ENCODE data around the gene GATAD2A.
"Not testable (repeated sequence)": the region's sequence is repeated elsewhere in the genome, so short reads cannot be mapped to it uniquely, and the experiment has no call there.

The GATAD2A gene

DNA sequence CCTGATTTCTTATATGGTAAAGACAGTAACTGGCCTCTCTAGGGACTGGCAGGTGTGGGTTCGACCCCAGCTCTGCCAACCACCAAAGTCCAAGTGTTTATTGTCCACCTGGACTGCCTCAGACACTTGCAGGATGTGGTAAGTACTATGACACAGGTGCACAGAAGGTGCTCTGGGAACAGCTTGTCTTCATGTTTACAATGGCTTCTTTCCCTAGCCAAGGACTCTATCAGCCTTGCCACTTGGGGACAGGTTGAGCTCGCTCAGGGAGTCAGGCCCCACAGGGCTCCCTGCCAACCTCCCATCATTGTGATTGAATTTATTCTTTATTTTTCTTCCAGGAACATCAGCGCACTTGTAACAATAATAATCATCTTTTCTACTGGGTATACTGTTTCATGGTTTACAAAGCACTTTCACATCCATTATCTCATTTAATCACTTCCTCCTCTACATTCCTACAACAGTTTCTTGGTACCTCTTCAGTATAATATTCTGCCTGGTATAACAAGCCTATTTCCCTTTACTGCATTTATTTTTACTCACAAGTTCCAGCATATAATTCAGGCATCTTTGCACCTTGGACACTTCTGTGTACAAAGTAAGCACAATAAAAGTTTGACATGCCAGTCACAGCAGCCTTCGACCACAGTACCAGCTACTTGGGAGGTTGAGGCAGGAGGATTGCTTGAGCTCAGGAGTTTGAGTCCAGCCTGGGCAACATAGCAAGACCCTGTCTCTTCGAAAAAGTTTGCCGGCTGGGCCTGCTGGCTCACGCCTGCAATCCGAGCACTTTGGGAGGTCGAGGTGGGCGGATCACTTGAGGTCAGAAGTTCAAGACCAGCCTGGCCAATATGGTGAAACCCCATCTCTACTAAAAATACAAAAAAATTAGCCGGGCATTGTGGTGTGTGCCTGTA, 24.2 kb upstream of the GATAD2A start:
- no peak overlapping the region for H3K4me3 Mint-ChIP-seq
- CTCF ChIA-PET: interaction anchor here (1.7 kb wide), 1 partner anchor 109 kb away, joined by 3 read pairs; no protein-coding TSS in a partner anchor
- H3K4me1 Mint-ChIP-seq: peaks cover 15% of the 10 kb centered on the region
- no peak overlapping the region for H3K27ac Mint-ChIP-seq
- DNase-seq: no peak
- H3K36me3 Mint-ChIP-seq: peaks cover under 1% of the 10 kb centered on the region
- no peaks in the 10 kb centered on the region for H3K9me3 Mint-ChIP-seq
- peaks cover 17% of the 10 kb centered on the region for H3K27me3 Mint-ChIP-seq

DNA sequence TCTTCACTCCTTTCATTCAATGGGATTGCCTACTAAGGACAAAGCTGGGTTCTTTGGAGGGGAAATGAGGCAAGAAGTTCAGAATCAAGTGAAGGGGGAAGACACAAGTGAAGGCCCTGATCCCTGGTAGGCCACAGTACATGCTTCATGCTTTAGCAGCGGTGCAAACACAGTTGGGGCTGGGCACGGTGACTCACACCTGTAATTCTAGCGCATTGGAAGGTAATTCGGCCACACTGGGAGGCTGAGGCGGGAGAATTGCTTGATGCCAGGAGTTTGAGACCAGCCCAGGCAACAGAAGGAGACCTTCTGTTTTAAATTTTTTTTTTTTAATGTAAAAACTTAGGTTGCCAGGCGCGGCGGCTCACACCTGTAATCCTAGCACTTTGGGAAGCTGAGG, 23.4 kb upstream of the GATAD2A start:
- peaks cover 2% of the 10 kb centered on the region for H3K36me3 Mint-ChIP-seq
- H3K27me3 Mint-ChIP-seq: peaks cover 14% of the 10 kb centered on the region
- no peak for DNase-seq
- H3K4me1 Mint-ChIP-seq: peaks cover 20% of the 10 kb centered on the region
- no peaks in the 10 kb centered on the region for H3K9me3 Mint-ChIP-seq
- CTCF ChIA-PET: no interaction called here
- H3K27ac Mint-ChIP-seq: no peak overlapping the region
- H3K4me3 Mint-ChIP-seq: no peak overlapping the region

DNA sequence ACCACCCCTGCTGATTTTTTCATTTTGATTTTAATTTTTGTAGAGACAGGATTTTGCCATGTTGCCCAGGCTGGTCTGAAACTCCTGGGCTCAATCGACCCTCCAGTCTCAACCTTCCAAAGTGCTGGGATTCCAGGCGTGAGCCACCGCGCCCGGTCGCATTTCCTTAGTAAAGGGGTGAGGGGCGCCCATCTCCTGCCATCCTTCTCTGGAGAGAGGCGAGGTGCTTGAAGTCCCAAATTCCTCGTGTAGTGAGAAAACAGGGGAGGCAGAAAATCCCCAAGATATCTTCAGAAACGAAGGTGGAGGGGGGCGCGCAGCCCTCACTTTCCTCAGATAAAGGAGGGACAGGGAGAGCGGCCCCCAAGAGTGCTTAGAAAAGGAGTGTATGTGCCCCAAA, 21.0 kb upstream of the GATAD2A start:
- no peaks in the 10 kb centered on the region for H3K9me3 Mint-ChIP-seq
- no peak overlapping the region for H3K27ac Mint-ChIP-seq
- peaks cover 8% of the 10 kb centered on the region for H3K27me3 Mint-ChIP-seq
- H3K4me3 Mint-ChIP-seq: peak overlapping the region; percentile 86
- peaks cover 44% of the 10 kb centered on the region for H3K4me1 Mint-ChIP-seq
- CTCF ChIA-PET: interaction anchor here (1.1 to 1.9 kb wide), 2 partner anchors 20 to 106 kb away, joined by 3 to 11 read pairs; no protein-coding TSS in a partner anchor
- no peak for DNase-seq
- H3K36me3 Mint-ChIP-seq: peaks cover 22% of the 10 kb centered on the region

DNA sequence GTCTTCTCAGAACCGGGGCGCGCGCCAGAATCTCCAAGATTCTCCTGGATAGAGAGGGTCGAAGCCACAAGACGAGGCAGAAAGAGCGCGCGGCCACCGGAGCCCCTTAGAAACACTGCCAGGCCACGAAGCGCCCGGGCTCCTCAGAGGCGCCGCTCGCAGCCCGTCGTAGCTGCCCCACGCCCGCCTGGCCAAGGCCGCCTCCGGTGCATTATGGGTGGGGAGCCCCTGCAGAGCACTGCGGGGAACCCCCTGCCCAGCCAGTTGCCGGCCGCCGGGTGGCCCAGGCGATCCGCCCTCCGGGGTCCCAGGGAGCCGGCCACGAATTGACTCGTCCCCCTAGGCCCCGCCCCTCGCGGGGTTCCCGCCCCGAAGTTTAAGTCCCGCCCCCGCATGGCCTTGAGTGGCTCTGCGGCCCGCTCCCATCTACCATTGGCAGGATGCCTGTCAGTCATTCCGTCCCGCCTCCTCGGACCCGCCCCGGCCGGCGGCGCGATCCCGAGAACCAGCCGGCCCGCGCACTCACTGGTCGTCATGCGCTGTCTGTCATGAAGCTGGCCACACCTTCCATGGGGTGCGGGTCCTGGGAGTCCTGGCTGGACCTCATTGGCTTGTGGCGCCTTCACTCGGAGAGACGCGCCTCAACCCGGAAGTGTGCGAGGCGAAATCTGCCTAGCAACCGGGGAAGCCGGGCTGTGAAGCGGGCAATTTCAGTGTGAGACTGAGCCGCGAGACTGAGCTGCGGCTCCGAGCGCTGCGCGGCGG, 20.2 kb upstream of the GATAD2A start:
- H3K27me3 Mint-ChIP-seq: peaks cover 6% of the 10 kb centered on the region
- CTCF ChIA-PET: interaction anchor here (0.8 to 1.9 kb wide), 2 partner anchors 105 to 107 kb away, joined by 3 to 11 read pairs; no protein-coding TSS in a partner anchor
- no peaks in the 10 kb centered on the region for H3K9me3 Mint-ChIP-seq
- peak; percentile 100 for DNase-seq
- H3K36me3 Mint-ChIP-seq: peaks cover 26% of the 10 kb centered on the region
- peaks cover 51% of the 10 kb centered on the region for H3K4me1 Mint-ChIP-seq
- peak overlapping the region; percentile 86 for H3K4me3 Mint-ChIP-seq
- peak overlapping the region; percentile 94 for H3K27ac Mint-ChIP-seq

DNA sequence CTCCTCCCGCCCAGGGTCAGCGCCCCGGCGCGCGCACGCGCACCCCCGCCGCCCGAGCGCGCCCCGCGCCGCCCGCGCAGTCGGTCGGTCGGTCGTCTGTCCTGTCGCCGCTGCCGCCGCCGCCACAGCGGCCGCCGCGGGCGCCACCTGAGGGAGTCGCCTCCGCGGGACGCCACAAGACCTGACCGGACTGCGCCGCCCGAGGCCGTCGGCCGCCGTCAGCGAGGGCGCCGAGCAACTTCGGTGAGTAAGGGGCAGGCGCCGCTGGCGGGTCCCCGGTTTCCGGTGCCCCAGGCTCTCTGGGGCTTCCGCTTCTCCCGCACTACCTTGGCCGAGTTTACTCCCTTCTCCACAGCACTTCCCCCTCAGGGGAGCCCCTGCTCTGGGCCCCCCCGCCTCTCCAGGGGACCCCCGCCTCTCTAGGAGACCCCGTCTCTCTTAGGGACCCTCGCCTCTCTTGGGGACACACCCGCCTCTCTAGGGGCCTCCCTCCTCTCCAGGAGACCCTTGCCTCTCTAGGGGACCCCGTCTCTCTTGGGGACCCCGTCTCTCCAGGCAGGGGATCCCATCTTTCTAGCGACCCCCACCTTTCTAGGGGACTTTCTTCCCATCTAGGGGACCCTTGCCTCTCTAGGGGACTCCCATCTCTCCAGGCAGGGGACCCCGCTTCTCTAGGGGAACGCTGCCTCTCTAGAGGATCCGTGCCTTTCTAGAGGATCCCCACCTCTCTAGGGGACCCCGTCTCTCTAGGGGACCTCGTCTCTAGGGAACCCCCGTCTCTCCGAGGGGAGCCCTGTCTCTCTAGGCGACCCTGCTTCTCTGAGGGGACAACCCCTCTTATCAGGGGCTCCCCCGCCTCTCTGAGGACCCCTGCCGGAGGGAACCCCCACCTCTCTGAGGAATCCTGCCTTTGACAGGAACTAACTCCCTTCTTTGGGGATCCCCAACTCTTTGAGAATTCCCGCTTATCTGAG, 19.3 kb upstream of the GATAD2A start:
- Mint-ChIP-seq H3K27ac (peak overlapping the region; percentile 95), H3K4me1 (peaks cover 57% of the 10 kb centered on the region), H3K27me3 (peaks cover 5% of the 10 kb centered on the region), H3K4me3 (peak overlapping the region; percentile 94), H3K9me3 (no peaks in the 10 kb centered on the region), H3K36me3 (peaks cover 29% of the 10 kb centered on the region)
- peak; percentile 74 for DNase-seq
- CTCF ChIA-PET: interaction anchor here (0.8 to 1.9 kb wide), 2 partner anchors 105 to 107 kb away, joined by 3 to 11 read pairs; no protein-coding TSS in a partner anchor

DNA sequence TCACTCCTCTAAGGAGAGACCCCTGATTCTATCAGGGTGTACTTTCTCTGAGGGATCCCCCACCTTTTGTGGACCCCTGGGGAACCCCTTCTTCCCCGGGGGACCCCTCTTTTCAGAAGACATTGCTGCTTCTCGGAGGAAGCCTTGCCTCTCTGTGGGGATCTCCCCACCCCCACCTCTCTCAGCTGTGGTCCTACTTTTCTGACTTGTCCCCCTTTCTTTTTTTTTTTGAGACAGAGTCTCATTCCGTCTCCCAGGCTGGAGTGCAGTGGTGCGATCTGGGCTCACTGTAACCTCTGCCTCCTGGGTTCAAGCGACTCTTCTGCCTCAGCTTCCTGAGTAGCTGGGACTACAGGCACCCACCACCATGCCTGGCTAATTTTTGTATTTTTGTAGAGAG, 18.4 kb upstream of the GATAD2A start:
- Mint-ChIP-seq H3K27ac (peak overlapping the region; percentile 95), H3K4me3 (peak overlapping the region; percentile 94), H3K36me3 (peaks cover 31% of the 10 kb centered on the region), H3K27me3 (peaks cover 5% of the 10 kb centered on the region), H3K4me1 (peaks cover 63% of the 10 kb centered on the region), H3K9me3 (no peaks in the 10 kb centered on the region)
- CTCF ChIA-PET: interaction anchor here (0.7 kb wide), 1 partner anchor 63 kb away, joined by 3 read pairs; no protein-coding TSS in a partner anchor
- no peak for DNase-seq

DNA sequence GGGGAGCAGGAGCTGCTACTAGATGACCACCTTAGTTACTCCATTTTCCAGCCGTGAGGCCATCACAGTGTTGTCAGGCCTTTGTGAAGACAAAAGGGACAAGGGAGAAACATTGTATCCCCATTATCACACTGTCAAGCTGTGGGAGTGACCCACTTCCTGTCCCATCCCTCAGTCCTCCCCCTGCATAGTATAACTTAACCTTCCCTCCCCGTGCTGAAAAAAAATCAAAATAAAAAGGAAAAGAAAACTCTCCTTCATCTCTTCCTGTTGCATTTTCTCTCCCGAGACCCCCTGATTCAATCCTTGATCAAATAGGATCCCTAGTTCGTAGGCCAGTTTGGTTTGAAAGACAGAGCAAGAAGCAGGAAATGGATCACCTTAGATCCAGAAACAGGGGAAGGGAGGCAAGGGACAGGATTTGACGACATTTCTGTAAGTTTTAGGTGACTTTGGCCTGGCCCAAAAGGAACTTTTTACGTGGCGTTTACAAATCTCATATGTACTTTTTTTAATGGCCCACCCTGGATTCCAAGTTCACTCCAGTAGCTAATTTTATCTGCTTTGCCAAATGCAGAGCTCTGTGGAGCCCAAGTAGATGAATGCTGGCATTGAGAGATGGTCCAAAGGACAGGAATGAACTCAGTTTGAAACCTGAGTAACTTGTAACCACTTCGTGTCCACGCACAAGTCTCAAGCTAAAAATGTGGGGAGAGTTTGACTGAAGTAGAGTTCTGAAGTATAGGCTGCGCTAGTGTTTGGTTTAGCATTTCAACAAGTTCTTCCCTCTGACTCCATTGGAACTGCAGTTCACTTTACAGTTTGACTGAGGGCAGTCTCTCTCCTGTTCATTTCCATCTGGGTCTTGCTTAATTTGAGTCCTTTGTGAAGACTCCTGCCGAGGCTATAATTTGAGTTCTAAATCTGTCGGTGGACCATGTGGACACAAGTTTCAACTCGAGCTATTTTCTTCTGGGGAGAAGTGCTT, 16.6 kb upstream of the GATAD2A start:
- Mint-ChIP-seq H3K4me3 (peak overlapping the region; percentile 94), H3K27me3 (no peaks in the 10 kb centered on the region), H3K27ac (peak overlapping the region; percentile 60), H3K4me1 (peaks cover 74% of the 10 kb centered on the region), H3K36me3 (peaks cover 33% of the 10 kb centered on the region), H3K9me3 (no peaks in the 10 kb centered on the region)
- CTCF ChIA-PET: no interaction called here
- DNase-seq: no peak

DNA sequence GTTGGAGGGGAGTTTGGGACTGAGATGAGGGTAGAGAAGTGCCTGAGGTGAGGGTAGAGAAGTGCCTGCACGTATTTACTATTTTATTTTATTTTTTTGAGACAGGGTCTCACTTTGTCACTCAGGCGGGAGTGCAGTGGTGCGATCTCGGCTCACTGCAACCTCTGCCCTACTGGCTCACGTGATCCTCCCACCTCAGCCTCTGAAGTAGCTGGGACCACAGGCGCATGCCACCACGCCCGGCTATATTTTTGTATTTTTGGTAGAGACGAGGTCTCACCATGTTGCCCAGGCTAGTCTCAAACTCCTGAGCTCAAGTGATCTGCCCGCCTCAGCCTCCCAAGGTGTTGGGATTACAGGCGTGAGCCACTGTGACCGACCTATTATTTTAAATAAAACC, 15.8 kb upstream of the GATAD2A start:
- DNase-seq, CTCF ChIA-PET, H3K4me3 Mint-ChIP-seq, H3K27me3 Mint-ChIP-seq, H3K9me3 Mint-ChIP-seq, H3K27ac Mint-ChIP-seq: not testable (repeated sequence)
- peaks cover 76% of the 10 kb centered on the region for H3K4me1 Mint-ChIP-seq
- H3K36me3 Mint-ChIP-seq: peaks cover 33% of the 10 kb centered on the region

DNA sequence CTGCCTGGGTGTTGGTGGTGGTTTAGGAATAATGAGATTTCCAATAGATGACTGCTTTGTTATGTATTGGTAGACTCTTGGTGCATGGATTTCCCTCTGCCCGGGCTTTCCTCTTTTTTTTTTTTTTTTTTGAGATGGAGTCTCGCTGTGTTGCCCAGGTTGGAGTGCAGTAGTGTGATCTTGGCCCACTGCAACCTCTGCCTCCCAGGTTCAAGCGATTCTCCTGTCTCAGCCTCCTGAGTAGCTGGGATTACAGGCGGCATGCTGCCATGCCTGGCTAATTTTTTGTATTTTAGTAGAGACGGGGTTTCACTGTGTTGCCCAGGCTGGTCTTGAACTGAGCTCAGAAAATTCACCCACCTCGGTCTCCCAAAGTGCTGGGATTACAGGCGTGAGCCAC, 11.1 kb upstream of the GATAD2A start:
- H3K4me1 Mint-ChIP-seq: peaks cover 62% of the 10 kb centered on the region
- H3K4me3 Mint-ChIP-seq, H3K27me3 Mint-ChIP-seq, H3K9me3 Mint-ChIP-seq, DNase-seq, CTCF ChIA-PET, H3K27ac Mint-ChIP-seq: not testable (repeated sequence)
- peaks cover 14% of the 10 kb centered on the region for H3K36me3 Mint-ChIP-seq

DNA sequence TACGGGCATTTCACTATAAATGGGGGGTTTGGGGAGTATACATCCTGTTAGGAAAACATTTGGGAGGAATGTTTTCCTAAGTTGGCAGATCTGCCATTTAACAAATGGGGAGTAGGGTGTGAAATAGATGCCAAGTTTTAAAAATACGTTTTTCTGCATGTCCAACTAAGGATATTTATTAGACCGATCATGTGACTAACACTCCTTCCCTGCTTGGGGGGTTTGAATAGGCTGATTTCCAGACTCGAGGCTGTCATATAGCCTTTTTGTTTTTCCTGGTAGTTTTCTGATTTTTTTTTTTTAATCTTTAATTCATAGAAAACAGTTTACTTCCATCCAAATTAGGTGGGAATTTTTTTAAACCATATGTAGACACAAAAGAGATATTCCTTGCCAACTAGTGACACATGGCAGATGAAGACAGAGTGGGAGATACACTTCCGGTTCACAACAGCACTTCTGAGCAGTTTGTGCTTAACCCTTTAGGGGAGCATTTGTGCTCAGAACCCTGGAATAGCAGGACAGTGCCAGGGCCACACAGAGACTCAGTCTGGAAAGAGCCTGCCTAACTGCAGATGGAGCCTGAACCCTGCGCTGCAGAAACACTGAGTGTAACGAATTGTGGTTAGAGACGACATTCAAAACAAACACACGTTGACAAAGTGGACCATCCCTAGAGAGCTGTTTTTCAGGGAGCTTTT, 5.6 kb upstream of the GATAD2A start:
- no peak overlapping the region for H3K27ac Mint-ChIP-seq
- CTCF ChIA-PET: no interaction called here
- H3K4me1 Mint-ChIP-seq: peaks cover 43% of the 10 kb centered on the region

DNA sequence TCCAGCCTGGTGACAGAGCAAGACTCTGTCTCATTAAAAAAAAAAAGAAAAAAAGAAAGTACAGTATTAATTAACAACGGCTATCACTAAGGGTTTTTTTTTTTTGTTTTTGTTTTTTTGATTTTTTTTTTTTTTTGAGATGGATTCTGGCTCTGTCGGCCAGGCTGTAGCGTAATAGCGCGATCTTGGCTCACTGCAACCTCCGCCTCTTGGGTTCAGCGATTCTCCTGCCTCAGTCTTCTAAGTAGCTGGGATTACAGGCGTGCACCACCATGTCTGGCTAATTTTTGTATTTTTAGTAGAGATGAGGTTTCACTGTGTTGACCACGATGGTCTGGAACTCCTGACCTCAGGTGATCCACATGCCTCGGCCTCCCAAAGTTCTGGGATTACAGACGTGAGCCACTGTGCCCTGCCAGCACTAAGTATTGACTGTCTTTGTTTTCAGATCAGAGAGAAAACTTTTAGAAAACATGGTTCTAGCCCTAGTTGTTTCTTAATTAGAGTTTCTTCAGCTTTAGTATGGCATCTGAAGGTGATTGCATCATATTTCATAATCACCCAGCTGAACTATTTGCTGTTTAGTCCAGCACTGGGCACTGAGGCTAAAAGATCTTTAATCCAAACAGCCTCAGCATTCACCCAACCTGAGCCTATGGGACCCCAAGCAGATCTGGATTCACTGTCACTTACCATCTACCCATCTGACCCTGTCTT, 2.7 kb upstream of the GATAD2A start:
- H3K36me3 Mint-ChIP-seq: peaks cover 6% of the 10 kb centered on the region
- no peaks in the 10 kb centered on the region for H3K27me3 Mint-ChIP-seq
- peaks cover 48% of the 10 kb centered on the region for H3K4me1 Mint-ChIP-seq
- CTCF ChIA-PET: interaction anchor here (3.2 kb wide), 1 partner anchor 87 kb away, joined by 19 read pairs; no protein-coding TSS in a partner anchor
- H3K4me3 Mint-ChIP-seq: no peak overlapping the region
- H3K27ac Mint-ChIP-seq: no peak overlapping the region
- no peak for DNase-seq
- H3K9me3 Mint-ChIP-seq: no peaks in the 10 kb centered on the region

More for the DNA sequence above, 5.6 kb upstream of the GATAD2A start:
- Mint-ChIP-seq H3K9me3 (no peaks in the 10 kb centered on the region), H3K4me3 (no peak overlapping the region), H3K36me3 (peaks cover 4% of the 10 kb centered on the region), H3K27me3 (no peaks in the 10 kb centered on the region)
- no peak for DNase-seq
